RWPE1 (cell line): Measurements from ENCODE around the gene ZSCAN22.
A peak's percentile ranks its signal among the peaks of the same experiment; 100 is the strongest.

Experiments
- CTCF ChIA-PET: fragments of 350-600 bp; sonication (Branson Sonifier 250); formaldehyde crosslinking; extraction: SDS; loops from one replicate; lab custom pipeline; 2021; lab: Yijun Ruan, JAX
- POLR2A ChIA-PET: fragments of 400-600 bp; formaldehyde crosslinking; extraction: SDS; loops from one replicate; lab custom pipeline; 2020; ENCODE audit warnings: antibody characterized with exemption; ENCODE audit not compliant: low non-redundant PET; lab: Yijun Ruan, JAX
- DNase-seq: peaks from one replicate; pipeline ENCODE4 v3.0.0; 2012; ENCODE audit warnings: low spot score
- H3K27ac ChIP-seq: fragments of 450-650 bp; 2 replicates; pipeline ENCODE4 v1.5.1; 2017
- CTCF ChIP-seq: fragments of 450-650 bp; conservative IDR thresholded peaks from 2 replicates; pipeline ENCODE4 v1.5.1; 2017; ENCODE audit warnings: low read depth, mild to moderate bottlenecking

Gene ZSCAN22

GRCh38 chr19:58326501-58326913, 287 bp upstream of the ZSCAN22 start:
- ChIA-PET CTCF (interaction anchor here (0.6 kb wide), 2 partner anchors 12 to 127 kb away, joined by 3 read pairs; no protein-coding TSS in a partner anchor), POLR2A (interaction anchor here (0.6 to 0.9 kb wide), 2 partner anchors 36 to 43 kb away, joined by 3 to 4 read pairs; partner anchors contain the start of gene ZNF497)
- no peak for DNase-seq
- H3K27ac ChIP-seq: peak overlapping the region; percentile 88
- no peak for TF ChIP-seq CTCF

GRCh38 chr19:58328999-58329398, 2.2 kb downstream of the ZSCAN22 start:
- DNase-seq: no peak
- no peak for TF ChIP-seq CTCF
- ChIA-PET CTCF (no interaction called here), POLR2A (no interaction called here)
- H3K27ac ChIP-seq: no peak overlapping the region

GRCh38 chr19:58330458-58330857, 3.7 kb downstream of the ZSCAN22 start:
- peak; percentile 83 for DNase-seq
- ChIA-PET CTCF (no interaction called here), POLR2A (no interaction called here)
- no peak overlapping the region for H3K27ac ChIP-seq
- no peak for TF ChIP-seq CTCF

- ChIA-PET CTCF (no interaction called here), POLR2A (no interaction called here)
- H3K27ac ChIP-seq: no peak overlapping the region
- no peak for TF ChIP-seq CTCF
- no peak for DNase-seq
Measured at GRCh38 chr19:58332697-58333096, 5.9 kb downstream of the ZSCAN22 start.

- no peak for TF ChIP-seq CTCF
- POLR2A ChIA-PET: no interaction called here
- no peak overlapping the region for H3K27ac ChIP-seq
- no peak for DNase-seq
- CTCF ChIA-PET: no interaction called here
Measured at GRCh38 chr19:58334691-58335249, 8.0 kb downstream of the ZSCAN22 start.

GRCh38 chr19:58335630-58336029, 8.8 kb downstream of the ZSCAN22 start:
- POLR2A ChIA-PET: no interaction called here
- DNase-seq: no peak

More at GRCh38 chr19:58335630-58336029, 8.8 kb downstream of the ZSCAN22 start:
- H3K27ac ChIP-seq: no peak overlapping the region
- no peak for TF ChIP-seq CTCF
- CTCF ChIA-PET: no interaction called here
